ENCODE measurements around the gene RSRC1. TPM values are rescaled to one million over a fixed set of nuclear protein-coding genes. Genes with fewer than 3 reads are reported as not detected.
A peak's percentile ranks its signal among the peaks of the same experiment; 100 is the strongest.

RSRC1 gene
- total RNA-seq, 3 donors from 2014 or later, result 53.1 to 101 (median 59.3) TPM

DNA sequence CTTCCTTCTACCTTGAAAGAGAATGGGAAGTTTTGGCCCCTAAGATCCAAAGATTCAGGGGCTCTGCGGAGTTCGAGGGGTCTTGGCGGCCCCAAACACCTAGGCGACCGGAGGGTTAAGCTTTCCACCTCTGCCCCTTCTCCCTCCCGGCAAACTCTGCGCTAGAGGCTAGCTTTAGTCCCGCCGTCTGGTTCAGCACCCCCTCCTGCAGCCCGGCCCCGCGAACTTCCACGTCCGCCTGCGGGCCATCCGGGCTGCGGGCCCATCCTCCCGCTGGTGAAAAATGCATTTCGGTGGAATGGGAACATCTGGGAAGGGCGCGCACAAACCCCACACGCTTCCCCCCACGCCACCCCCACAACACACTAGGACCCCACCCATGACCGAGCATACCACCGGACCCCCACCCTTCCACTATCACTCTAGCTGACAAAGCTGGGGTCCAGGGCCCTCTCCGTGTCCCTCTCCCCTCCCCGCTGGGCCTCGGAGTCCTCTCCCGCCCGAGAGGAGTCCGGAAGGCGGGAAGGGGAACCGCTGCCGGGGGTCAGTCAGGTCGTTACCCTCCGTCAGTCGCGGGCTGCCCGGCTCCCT, 4.7 kb upstream of the RSRC1 start:
- intact Hi-C loops (cut with DNase I; ENCODE audit: low total_unique reads), result no loop called here
- Histone ChIP-seq H3K27ac (peak overlapping the region; percentile 61 to 91), H3K9me3 (no peaks in the 10 kb centered on the region), H3K4me3 (peak overlapping the region; percentile 51 to 74 (median 54)), H3K4me1 (no peaks in the 10 kb centered on the region), H3K27me3 (peaks cover 3 to 84% of the 10 kb centered on the region in 2 donors), H3K36me3 (no peaks in the 10 kb centered on the region)
- no peak for TF ChIP-seq POLR2A (IDR thresholded peaks at IDR 0.05)
- no peak for TF ChIP-seq CTCF (IDR thresholded peaks at IDR 0.05)
- no peak for TF ChIP-seq POLR2AphosphoS5 (IDR thresholded peaks at IDR 0.05)
- no peak for DNase-seq (ENCODE audit: low spot score in 2 of 2)

GRCh38 chr3:158105710-158106253, 4.1 kb upstream of the RSRC1 start:
- no peak for DNase-seq (ENCODE audit: low spot score in 2 of 2)
- peak overlapping the region; percentile 61 to 91 for H3K27ac ChIP-seq
- TF ChIP-seq CTCF (IDR thresholded peaks at IDR 0.05) (no peak), POLR2AphosphoS5 (IDR thresholded peaks at IDR 0.05) (no peak), POLR2A (IDR thresholded peaks at IDR 0.05) (no peak)
- no peaks in the 10 kb centered on the region for H3K36me3 ChIP-seq
- H3K4me3 ChIP-seq, result peak overlapping the region; percentile 51 to 74 (median 54)
- H3K4me1 ChIP-seq, result no peaks in the 10 kb centered on the region
- peaks cover 3 to 78% of the 10 kb centered on the region in 2 donors for H3K27me3 ChIP-seq
- no peaks in the 10 kb centered on the region for H3K9me3 ChIP-seq
- intact Hi-C loops (cut with DNase I; ENCODE audit: low total_unique reads), result no loop called here

DNA sequence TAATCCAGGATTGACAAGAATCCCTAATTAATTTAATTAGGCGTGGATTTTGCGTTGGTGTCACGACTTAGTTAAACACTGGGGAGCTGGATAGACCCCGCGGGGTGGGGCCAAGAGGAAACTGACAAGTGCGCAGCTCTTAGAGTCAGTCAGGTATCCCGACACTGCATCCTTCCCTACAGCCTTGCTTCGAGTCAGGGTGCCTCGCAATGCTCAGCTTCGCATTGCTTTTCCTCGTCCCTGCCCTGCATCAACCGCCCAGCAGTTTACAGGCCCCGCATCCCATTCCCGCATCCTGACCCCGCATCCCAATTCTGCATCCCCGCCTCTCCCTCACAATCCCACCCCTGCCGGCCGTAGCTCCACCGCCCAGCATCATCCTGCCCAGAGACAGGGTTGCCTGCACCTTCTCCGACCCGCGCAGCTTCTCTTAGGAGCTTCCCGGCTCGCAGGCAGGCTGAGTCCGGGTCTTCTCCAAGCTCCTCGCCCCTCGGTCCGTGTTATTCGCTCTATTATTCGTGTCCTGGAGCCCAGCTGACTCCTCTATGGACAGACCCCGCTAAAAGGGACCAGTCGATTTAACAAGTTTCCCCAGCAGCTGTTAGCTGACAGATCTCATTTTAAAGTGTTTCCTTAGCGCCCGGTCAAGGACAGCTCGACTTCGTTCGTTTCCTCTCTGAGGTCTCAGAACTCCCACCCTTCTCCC, 3.0 kb upstream of the RSRC1 start:
- Histone ChIP-seq H3K27ac (peak overlapping the region in 1 of 2 donors; percentile 91), H3K36me3 (no peaks in the 10 kb centered on the region), H3K9me3 (no peaks in the 10 kb centered on the region), H3K4me3 (peak overlapping the region; percentile 51 to 74 (median 54)), H3K27me3 (peaks cover 3 to 67% of the 10 kb centered on the region in 2 donors), H3K4me1 (peaks cover 0 to 4% of the 10 kb centered on the region in 2 donors)
- intact Hi-C loops (cut with DNase I; ENCODE audit: low total_unique reads), result no loop called here
- TF ChIP-seq POLR2A (IDR thresholded peaks at IDR 0.05) (no peak), CTCF (IDR thresholded peaks at IDR 0.05) (no peak), POLR2AphosphoS5 (IDR thresholded peaks at IDR 0.05) (no peak)
- DNase-seq (ENCODE audit: low spot score in 2 of 2), result no peak

DNA sequence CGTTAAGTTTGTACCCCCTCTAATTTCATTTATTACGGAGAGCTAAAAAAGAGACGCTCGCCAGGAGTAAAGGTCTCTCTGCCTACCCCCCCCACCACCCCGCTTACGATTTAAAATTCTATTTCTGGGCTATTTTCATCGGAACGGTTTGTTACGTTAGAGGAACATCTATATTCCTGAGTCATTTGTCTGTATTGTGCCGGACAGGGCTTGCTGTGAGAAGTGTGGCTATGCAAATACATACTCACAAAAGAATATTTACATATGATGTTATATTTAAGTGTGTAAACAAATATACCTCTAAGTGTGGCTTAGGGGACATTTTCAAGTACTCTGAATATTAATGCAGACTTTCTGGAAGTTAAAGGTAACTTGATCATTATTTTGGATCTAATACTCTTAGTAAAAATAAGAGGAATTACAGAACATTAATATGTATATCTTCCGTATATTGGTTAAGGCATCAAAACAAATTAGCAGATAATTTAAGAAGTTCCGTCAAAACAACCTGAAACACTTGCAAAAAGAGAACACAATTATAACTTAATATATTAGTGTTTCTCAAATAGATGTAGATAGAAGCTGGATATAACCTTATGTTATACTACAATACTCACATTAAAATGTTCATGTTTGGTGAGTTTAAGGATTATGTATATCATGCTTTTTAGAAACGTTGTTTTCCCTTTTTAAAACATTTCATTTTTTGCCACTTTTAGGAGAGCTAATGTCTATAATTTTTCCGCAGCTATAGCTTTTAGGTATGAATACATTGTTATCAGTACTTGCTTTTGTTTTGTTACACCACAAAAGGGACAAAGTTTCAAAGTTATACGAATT, 2.1 kb upstream of the RSRC1 start:
- H3K4me3 ChIP-seq, result peak overlapping the region in 1 of 3 donors; percentile 74
- H3K36me3 ChIP-seq, result no peaks in the 10 kb centered on the region
- H3K27ac ChIP-seq, result no peak overlapping the region
- H3K27me3 ChIP-seq, result peaks cover 3 to 58% of the 10 kb centered on the region in 2 donors
- intact Hi-C loops (cut with DNase I; ENCODE audit: low total_unique reads), result no loop called here
- TF ChIP-seq POLR2A (IDR thresholded peaks at IDR 0.05) (no peak), POLR2AphosphoS5 (IDR thresholded peaks at IDR 0.05) (no peak), CTCF (IDR thresholded peaks at IDR 0.05) (no peak)
- peaks cover 0 to 4% of the 10 kb centered on the region in 2 donors for H3K4me1 ChIP-seq
- no peaks in the 10 kb centered on the region for H3K9me3 ChIP-seq
- DNase-seq (ENCODE audit: low spot score in 2 of 2), result no peak
